SIG-M5 treated with dmso at 0.1 percent for 504 hours (cell line): Measurements from ENCODE around the gene CHRNB4.
"Not testable (repeated sequence)": the region's sequence is repeated elsewhere in the genome, so short reads cannot be mapped to it uniquely, and the experiment has no call there.

Experiments used
- DNase-seq: peaks from one replicate; lab custom pipeline; 2025; ENCODE audit not compliant: unreplicated experiment; lab: John Stamatoyannopoulos, UW

The CHRNB4 gene, protein sequence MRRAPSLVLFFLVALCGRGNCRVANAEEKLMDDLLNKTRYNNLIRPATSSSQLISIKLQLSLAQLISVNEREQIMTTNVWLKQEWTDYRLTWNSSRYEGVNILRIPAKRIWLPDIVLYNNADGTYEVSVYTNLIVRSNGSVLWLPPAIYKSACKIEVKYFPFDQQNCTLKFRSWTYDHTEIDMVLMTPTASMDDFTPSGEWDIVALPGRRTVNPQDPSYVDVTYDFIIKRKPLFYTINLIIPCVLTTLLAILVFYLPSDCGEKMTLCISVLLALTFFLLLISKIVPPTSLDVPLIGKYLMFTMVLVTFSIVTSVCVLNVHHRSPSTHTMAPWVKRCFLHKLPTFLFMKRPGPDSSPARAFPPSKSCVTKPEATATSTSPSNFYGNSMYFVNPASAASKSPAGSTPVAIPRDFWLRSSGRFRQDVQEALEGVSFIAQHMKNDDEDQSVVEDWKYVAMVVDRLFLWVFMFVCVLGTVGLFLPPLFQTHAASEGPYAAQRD

DNA sequence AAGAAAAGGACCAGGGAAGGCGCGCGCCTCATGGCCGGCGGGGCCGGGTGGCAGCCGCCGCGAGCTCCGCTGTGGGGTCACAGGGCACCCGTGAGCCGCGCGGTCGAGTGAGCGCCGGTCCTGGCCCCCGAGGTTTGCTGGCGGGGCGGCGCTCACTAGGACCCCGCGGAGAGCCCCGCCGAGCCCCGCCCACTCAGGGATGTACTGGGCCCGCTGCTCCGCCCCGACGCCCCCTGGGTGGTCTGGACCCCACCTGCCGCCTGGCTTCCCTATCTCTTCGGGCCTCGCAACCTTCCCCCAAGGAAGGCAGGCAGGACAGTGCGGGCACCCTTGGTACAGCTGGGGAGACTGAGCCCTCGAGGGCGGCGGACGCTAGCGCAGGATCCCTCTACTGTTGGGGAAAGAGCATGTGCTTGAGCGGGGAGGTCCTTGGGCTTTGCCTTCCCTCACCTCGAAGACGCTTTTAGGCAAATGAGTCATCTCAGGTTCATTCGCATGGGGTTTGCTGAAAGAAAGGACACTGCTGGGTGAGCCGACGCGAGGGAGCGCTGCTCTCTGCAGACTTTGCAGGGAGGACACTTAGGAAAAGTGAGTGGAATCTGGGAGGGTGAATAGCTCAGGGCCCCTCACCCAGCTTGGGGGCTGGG, at the start of gene CHRNB4:
TSS of gene CHRNB4 (minus strand) at position 109 of the 647 bp plus-strand sequence. CDS start at position 32, 77 bp downstream.
- DNase-seq, result no peak

DNA sequence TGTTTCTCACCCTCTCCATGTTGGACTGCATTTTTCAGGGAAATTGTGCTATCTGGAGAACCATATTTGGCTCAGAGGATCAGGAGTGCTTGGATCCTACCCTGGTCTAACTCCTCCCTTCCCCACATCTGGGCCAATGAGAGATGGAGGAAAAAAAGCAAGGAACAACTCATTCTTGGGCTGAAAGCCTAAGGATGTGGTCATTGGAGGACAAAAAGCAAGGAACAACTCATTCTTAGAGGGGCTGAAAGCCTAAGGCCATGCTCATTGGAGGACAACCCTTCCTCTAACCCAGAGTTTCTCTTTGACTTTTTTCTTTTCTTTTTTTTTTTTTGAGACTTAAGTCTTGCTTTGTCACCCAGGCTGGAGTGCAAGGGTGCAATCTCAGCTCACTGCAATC, 48.6 kb upstream of the CHRNB4 start:
- DNase-seq, result no peak

DNA sequence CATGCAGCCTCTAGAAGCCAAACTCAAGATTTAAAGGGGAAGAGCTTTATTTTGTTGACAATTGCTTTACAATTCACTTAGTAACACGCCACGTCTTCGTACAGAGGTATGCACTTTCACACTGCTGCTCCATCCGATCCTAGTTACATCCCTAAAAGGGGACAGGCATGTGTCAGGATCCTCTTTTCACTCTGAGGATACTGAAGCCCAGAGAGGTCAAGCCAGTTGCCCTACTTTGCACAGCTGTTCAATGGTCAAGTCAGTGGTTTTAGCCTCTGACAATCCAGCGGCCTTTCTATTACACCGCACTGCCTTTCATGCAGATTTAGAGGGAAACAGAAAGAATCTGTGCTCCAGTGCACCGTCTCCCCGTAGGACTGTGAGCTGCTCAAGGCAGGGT, 44.9 kb upstream of the CHRNB4 start:
- DNase-seq, result no peak

DNA sequence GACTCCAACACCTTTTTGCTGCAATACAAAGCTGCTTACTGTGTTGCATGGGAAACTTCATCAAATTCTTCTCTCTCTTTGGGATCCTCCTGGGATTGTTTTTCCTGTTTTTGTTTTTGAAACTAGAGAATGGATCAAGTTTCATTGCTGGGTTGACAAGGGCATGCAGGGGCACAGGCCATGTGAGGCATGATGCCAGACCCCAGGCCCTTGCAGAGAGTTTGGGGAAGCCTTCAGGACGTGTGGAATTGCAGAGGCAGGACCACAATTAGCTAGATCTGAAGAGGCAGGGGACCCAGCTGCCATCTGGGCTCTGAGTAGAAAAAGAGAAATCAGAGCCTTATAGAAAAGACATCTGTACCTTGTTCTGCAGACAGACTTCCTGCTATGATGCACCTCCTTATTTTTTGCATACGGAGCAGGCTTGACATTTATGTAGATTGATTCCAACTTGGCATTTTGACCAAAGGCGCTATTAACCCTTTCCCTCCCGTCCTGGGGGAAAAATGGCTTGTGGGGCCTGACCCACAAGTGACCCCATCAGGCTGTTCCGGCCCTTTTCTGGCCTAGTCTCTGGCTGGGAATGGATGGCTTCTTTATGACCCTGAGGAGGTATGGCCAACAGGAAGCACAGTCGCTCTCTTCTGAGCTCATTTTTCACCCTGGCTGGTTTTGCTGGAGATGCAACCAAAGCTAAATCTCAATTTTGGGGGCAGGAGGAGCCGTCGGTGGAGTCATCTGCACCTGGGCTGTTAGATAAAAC, 44.3 kb upstream of the CHRNB4 start:
- DNase-seq, result no peak

DNA sequence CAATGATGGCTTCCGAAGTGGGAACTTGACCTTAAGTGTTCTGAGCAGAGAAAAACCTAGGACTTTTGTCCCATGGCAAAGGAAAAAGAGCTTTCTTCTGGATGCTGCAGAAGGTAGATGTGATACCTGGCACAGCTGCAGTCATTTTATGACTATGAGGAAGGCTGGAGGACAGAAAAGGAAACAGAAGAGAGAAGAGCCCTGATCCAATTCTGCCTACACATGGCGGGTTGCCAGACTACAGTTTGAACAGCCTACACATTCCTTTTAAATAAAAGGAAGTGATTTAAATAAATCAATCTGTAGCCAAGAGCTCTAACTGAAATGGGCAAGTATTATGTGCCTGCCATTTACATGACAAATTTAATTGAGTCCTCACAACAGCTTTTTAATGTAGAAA, 43.6 kb upstream of the CHRNB4 start:
- no peak for DNase-seq

DNA sequence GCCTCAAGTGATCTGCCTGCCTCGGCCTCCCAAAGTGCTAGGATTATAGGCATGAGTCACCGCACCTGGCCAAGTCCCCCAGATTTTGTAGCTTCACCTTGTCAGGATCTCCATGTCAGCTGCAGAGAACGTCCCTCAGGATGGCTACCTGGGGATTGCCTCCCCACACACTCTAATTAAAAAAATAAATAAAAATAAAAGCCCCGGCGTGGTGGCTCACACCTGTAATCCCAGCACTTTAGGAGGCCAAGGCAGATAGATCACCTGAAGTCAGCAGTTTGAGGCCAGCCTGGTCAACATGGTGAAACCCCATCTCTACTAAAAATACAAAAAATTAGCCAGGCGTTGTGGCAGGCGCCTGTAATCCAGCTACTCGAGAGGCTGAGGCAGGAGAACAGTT, 42.6 kb upstream of the CHRNB4 start:
- DNase-seq, result not testable (repeated sequence)

DNA sequence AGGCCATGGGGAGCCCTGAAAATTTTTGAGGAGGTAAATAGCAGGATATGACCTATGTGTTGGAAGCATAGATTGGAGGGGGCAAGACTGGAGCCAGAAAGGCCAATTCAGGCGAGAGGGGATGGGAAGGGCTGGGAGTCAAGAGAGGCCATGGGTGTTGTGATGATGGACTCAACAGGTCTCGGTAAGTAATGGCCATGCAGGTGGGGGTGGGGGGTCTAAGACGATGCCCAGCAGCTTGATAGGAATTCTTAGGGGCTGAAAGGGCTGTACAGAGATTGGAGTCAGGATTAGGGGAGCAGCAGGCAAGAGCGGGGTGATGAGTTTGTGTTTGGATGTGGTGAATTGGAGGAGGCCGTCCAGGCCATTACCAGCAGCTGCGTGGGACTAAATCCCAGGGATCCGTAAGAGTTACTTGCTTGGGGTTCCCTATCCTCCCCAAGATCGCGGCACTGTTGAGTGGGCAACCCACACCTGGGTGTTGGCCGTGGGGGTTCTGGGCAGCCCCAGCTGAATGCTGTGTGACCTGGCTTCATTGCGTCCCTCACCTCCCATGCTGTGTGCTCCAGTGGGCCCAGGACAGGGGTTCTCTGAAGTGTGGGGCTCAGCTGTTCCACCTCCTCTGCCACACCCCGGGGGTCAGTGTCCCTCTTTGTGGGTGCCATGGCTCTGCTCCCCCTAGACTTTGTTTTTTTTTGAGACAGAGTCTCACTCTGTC, 41.8 kb upstream of the CHRNB4 start:
- DNase-seq, result no peak

DNA sequence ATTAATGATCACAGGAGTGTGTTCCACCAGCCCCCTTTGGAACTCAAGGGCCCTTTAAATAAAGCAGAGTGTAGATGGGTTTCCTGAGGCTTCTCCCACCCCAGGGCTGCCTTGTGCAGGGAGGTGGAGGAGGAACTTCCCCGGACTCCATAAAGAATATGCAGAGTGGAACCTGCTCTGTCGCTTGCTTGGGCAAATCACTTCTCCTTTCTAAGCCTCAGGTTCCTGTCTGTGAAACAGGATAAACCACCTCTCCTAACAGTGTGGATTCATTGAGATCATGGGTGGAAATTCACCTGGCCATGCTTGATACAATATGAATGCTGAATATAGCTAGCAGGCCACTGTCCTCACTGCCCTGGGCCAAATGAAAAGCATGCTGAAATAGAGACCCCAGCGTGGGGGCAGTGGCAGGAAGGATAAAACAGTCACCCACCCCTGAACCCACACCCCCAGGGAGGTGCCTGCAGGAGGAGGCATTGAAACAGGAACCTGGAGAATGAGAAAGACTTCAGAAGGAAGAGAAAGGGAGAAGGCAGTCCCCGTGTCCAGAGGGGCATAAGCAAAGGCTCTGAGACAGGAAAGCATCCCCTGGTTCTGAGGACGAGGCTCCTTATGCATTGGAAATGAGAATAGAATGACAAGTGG, 41.1 kb upstream of the CHRNB4 start:
- DNase-seq, result no peak

DNA sequence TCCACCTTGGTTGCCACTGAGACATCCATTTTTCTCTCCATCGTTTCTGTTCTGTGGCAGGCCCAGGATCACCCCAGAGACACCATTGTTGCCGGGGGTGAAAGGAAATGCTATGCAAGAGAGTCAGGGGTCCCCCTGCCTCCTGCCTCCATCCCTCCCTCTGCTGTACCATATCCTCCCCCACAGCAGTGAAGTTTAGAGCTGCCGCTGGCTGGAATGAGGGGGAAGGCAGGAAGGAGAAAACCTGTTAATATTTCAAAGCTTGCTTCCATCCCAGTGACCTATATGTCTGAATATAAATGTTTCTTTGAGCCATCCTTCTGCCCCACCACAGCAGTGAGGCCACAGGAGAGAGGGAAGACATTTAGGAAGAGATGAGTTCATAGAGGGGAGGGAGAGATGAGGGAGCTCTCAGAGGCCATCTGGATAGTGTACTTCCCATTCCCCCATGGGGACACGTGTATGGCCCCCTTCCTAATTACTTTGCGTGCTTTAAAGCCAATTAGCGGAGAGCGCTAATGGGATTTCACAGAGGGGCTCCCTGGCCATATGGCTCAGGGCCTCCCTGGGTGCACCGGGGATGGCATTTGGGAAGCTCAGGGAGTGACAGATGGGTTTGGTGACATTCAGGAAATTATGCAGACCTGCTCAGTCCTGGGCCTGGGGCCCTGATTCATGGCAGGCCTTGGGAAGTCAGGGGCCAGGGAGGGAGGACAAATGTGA, 40.4 kb upstream of the CHRNB4 start:
- no peak for DNase-seq

DNA sequence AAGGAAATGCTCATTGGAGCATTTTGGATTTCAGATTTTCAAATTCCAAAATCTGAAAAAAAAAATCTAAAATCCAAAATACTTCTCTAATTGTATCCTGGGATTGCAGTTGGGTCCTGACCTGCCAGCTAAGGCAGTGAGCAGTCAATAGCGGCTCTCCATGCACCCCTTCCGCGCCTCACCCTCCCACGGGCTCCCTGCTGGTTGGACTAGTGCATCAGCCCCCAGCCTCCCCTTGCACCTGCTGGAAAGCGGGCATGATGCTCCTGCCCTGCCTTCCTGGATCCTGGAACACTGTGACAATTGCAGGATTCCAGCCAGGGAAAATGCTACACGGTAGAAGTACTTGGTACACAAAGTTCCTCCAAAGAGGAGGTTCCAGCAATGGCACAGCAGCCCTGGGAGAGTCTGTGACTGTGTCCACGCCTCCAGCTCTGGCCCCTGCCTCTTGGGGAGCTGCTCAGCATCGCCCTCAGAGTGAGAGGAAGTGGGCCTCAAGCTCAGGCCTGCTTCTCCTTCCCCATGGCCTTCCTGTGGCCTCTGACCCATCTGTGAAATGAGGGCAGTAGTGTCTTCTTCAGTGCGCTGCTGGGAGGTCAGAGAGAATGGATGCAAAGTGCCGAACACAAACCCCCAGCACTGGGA, 39.5 kb upstream of the CHRNB4 start:
- DNase-seq, result peak; percentile 1

DNA sequence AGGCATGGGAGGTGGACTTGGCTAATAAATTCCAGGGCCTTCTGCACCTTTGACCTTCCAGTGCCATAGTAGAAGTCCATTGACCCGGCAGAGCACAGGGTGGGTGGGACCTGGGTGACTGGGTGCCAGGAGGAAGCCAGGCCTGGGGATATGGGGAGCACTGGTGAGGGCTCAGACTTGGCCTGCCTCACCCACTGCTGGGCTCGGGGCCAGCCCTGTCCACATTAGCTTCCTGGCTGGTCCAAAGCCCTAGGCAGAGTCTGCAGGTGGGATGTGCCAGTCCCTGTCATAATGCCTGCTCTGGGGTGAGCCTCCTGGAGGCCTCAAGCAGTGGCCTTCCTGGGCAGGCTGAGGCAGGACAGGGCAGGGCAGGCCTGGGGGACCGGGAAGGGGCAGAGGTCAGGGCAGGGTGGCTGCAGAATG, 38.1 kb upstream of the CHRNB4 start:
- no peak for DNase-seq

DNA sequence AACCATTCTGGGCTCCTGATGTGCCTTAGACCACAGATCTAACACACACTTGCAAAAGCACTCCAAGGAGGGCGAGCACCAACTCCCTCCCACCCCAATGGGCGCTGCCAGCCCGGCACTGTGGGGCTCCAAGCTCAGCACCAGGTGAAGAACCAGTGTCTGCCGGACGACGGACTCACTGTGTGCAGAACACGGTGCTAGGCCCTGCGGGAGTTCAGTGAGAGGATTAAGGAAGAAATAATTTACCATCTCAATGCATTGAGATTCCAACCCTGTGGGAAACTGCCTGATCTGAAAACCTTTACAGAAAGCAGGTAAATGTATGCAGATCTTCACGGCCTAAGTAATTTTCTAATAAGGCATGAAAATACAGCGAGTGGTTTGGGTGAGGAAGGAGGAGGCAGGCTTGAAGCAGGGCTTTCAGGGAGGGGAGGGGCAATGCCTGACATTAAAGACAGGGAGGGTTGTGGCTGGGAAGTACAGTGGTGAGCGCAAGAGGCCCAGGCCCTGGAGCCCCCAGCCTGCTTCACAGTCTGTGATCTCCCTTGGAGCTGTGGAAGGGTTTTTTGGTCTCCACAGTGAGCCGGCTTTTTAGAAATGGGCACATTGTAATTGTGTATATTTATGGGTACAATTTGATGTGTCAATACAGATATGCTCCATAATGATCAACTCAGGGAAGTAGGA, 35.6 kb upstream of the CHRNB4 start:
- no peak for DNase-seq

DNA sequence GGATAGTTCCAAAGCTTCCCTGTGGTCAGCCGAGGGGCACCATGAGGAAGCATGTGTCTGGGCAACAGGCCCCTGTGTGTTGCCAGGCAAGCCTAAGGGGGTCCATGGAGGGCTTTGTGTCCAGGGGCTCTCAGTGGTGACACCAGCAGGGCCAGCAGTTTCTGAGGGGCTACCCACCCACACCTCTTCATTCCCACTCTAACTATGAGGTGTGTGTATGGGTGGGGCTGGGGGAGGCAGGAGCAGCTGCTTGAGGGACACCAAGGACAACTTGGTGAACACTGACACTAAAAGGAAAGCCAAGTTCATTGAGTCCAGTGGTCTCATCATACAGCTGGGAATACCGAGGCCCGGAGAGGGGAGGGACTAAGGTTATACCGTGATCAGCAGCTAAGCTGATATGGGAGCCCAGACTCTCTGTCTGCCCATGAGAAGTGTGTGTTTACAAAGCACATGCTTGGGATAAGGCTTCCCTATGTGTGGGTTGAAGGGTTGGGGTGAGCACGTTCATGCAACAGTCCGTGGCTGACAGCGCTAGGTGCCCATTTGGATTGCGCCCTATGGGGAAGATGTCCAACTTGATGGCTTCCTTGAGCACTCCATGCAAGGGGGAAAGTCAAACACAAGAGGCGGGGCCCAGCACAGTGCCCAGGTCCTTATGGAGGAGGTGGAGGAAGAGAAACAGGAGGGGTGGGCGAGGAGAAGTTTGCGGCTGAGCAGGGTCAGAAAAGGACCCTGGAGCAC, 34.8 kb upstream of the CHRNB4 start:
- DNase-seq, result no peak

DNA sequence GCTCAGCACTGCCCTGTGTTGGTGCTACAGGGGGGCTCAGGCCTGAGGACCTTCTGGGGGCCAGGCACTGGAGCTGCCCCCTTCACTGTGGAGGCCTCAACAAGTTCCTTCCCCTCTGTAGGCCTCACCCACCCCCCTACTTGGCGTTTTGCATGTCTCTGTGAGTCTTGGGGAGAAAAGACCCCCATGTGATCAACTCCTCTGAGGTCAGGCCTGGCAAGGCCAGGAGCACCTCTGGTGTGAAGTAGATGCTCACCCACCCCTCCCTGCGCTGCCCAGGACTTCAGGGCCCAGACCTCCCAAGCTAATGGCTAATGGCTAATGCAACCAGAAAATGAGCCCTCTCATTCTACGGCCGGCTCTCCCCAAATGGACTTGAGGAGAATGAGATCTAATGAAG, 34.2 kb upstream of the CHRNB4 start:
- DNase-seq, result no peak

DNA sequence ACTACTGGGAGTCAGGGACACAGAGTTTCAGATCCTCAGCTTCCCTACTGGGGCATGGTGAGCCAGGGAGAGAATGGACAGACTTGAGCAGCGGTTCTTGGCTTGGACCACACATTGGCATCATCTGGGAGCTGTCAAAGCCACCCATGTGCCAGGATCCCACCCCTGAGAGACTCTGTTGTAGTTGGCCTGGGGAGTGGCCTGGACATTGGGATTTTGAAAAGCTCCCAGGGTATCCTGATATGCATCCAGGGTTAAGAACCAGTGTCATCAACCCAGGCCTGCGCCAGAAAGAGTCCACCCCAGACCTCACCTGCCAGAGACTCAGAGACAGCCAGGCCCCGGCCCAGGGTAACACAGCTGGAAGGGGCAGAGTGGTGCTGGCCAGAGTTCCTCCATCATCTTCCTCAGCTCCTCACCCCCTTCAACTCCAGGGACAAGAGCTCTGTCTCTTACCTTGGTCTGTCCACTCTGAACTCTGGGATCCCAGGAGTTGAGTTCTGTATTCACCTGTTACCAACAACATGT, 33.0 kb upstream of the CHRNB4 start:
- no peak for DNase-seq

DNA sequence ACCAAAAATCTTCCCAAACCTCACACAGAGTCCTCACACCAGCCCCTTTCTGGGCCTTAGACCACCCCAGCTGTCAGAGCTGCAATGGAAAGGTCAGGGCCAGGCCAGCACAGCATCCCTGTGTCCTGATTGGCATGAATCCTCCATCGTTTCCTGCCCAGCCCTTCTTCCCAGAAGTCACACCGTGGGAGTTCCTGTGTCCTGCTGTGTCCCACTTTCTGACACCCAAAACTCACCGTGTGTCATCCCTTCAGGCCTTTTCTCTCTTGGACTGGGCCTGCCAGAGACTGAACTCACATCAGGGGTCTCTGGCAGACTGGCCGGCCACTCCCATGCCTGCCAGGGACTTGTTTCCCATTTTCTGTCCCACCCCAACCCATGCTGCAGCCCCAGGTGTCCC, 32.5 kb upstream of the CHRNB4 start:
- DNase-seq, result no peak

DNA sequence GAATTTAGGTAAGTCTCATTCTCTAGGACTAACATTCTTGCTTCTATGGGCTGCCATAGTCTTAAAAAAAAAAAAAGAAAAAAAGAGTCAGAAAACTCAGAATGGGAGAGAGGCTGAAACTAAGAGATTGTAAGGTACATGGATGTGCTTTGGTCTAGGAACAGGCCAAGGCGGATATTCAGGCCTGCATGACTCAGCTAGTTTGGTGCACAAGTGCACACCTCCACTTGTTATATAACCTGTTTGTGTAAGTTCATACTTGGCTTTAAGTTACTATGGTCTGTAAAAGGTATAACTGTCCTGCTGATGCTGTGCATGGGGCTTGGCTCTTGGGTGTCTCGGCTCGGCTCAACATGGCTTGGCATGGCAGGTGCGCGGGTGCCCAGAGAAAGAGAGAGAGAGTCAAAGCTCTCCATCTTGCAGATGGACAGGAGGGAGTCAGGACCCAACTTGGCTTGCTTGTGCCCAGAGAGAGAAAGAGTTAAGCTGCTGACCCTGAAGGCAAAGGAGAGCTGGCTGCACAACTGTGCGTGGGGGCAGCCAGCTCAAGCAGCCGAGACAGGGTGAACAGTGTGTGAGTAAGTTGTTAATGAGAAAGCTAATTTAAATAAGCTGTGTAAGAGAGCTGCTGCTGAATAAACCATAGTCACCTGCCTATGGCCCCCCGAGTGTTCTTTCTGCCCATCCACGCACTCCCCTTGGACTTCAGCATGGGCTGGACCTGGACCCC, 31.4 kb upstream of the CHRNB4 start:
- DNase-seq, result no peak
